Measurements from ENCODE around the gene OR5K4.

DNA sequence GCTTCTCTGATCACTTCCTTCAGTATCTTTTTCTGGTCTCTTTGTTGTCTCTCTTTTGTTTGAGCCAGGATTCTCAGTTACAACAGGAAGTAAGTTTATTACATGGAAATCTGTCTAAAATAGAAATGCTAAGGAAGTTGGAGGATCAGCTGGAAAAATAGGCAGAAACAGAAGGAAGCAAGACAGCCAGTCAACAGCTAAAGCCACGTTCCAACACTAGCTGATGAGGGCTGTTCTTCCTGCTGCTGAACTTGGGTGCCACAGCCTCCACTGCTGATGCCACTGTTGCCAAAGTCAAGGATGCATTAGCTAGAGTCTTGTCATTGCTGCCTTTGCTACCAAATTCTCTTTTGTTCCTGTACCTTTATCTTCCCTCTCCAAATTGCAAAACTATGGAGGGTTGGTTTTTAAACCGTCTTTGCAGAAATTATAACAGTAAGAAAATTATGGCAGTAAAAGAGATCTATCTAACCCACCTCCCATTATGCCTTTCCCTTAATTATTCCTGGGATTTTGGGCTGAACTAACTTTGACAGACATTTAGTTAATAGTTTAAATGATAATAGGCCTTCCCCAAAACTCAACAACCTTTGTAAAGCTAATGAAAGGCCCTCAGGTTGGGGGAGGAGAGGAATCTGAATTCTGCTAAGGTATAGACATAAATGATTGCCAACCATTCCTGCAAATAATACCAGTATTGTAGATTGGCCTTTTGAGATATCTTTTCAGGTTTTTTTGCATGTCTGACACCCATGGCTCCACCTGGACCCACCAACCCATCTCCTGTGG is 27.4 kb upstream of the OR5K4 start:
- TF ChIP-seq CBX2 (IDR thresholded peaks at IDR 0.05; ENCODE audit: borderline replicate concordance, low read depth) (no peak), MYC (IDR thresholded peaks at IDR 0.05; ENCODE audit: borderline replicate concordance, low read length) (no peak), RFX5 (IDR thresholded peaks at IDR 0.05) (no peak), POLR2A (IDR thresholded peaks at IDR 0.05; ENCODE audit: low read length) (no peak), RNF2 (IDR thresholded peaks at IDR 0.05; ENCODE audit: borderline replicate concordance, low read depth) (no peak)
- TF ChIP-seq, protein P1, sequence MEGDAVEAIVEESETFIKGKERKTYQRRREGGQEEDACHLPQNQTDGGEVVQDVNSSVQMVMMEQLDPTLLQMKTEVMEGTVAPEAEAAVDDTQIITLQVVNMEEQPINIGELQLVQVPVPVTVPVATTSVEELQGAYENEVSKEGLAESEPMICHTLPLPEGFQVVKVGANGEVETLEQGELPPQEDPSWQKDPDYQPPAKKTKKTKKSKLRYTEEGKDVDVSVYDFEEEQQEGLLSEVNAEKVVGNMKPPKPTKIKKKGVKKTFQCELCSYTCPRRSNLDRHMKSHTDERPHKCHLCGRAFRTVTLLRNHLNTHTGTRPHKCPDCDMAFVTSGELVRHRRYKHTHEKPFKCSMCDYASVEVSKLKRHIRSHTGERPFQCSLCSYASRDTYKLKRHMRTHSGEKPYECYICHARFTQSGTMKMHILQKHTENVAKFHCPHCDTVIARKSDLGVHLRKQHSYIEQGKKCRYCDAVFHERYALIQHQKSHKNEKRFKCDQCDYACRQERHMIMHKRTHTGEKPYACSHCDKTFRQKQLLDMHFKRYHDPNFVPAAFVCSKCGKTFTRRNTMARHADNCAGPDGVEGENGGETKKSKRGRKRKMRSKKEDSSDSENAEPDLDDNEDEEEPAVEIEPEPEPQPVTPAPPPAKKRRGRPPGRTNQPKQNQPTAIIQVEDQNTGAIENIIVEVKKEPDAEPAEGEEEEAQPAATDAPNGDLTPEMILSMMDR (IDR thresholded peaks at IDR 0.05), result no peak

Measured in A549 (cell line).